ENCODE data around the gene TRERF1.

TRERF1 gene

DNA sequence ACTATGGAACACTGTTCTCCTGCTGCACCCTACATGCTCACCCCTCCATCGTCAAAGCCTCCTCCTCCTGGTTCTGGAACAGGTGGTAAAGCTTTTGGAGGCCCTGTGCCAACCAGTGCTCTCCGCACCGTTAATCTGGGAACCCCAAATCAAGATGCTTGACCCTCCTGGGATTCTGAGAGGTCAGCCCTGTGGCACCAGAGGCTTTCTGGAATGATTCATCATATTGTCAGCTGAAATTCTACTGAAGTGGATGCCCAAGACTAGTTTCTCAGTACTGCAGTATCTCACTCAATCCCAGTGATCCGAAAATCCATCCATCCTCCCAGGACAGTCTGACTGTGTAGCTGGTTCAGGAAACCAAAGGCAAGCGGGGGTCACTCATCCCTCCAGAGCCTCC is 92.7 kb downstream of the TRERF1 start:
- no peak overlapping the region for H3K4me3 ChIP-seq (ENCODE audit: low read depth, low read length)
- no peak overlapping the region for H3K27ac ChIP-seq (ENCODE audit: extremely low read depth, low read depth, low read length)
- POLR2A ChIA-PET, result no interaction called here
- H3K4me1 ChIP-seq (ENCODE audit: control insufficient read depth, insufficient read depth, low read length), result peaks cover 3% of the 10 kb centered on the region; the same call in 1 of the 2 replicates
- CTCF ChIA-PET, result interaction anchor here (1.2 kb wide), 1 partner anchor 188 kb away, joined by 7 read pairs; no protein-coding TSS in a partner anchor
- TF ChIP-seq ZNF404 (tag by site-specific recombination; IDR thresholded peaks at IDR 0.05), result no peak
- no peak for TF ChIP-seq ZNF169 (tag by site-specific recombination; IDR thresholded peaks at IDR 0.05)
- TF ChIP-seq ZNF610 (tag by site-specific recombination; IDR thresholded peaks at IDR 0.05; ENCODE audit: borderline replicate concordance), result no peak
- TF ChIP-seq ZBTB20 (tag by site-specific recombination; IDR thresholded peaks at IDR 0.05), result no peak
- TF ChIP-seq, protein P1, sequence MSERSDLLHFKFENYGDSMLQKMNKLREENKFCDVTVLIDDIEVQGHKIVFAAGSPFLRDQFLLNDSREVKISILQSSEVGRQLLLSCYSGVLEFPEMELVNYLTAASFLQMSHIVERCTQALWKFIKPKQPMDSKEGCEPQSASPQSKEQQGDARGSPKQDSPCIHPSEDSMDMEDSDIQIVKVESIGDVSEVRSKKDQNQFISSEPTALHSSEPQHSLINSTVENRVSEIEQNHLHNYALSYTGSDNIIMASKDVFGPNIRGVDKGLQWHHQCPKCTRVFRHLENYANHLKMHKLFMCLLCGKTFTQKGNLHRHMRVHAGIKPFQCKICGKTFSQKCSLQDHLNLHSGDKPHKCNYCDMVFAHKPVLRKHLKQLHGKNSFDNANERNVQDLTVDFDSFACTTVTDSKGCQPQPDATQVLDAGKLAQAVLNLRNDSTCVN (tag by site-specific recombination; optimal IDR thresholded peaks at IDR 0.05), result no peak
- no peak for TF ChIP-seq ZNF555 (tag by site-specific recombination; conservative IDR thresholded peaks at IDR 0.05)
- TF ChIP-seq ZNF221 (tag by site-specific recombination; IDR thresholded peaks at IDR 0.05; ENCODE audit: borderline replicate concordance), result no peak
- TF ChIP-seq ZNF658 (tag by site-specific recombination; IDR thresholded peaks at IDR 0.05), result no peak
- TF ChIP-seq, protein P2, sequence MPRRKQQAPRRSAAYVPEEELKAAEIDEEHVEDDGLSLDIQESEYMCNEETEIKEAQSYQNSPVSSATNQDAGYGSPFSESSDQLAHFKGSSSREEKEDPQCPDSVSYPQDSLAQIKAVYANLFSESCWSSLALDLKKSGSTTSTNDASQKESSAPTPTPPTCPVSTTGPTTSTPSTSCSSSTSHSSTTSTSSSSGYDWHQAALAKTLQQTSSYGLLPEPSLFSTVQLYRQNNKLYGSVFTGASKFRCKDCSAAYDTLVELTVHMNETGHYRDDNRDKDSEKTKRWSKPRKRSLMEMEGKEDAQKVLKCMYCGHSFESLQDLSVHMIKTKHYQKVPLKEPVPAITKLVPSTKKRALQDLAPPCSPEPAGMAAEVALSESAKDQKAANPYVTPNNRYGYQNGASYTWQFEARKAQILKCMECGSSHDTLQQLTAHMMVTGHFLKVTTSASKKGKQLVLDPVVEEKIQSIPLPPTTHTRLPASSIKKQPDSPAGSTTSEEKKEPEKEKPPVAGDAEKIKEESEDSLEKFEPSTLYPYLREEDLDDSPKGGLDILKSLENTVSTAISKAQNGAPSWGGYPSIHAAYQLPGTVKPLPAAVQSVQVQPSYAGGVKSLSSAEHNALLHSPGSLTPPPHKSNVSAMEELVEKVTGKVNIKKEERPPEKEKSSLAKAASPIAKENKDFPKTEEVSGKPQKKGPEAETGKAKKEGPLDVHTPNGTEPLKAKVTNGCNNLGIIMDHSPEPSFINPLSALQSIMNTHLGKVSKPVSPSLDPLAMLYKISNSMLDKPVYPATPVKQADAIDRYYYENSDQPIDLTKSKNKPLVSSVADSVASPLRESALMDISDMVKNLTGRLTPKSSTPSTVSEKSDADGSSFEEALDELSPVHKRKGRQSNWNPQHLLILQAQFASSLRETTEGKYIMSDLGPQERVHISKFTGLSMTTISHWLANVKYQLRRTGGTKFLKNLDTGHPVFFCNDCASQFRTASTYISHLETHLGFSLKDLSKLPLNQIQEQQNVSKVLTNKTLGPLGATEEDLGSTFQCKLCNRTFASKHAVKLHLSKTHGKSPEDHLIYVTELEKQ (tag by site-specific recombination; IDR thresholded peaks at IDR 0.05; ENCODE audit: borderline replicate concordance), result no peak
- no peak for TF ChIP-seq ZNF791 (tag by site-specific recombination; IDR thresholded peaks at IDR 0.05)
- TF ChIP-seq ZEB2 (tag by site-specific recombination; IDR thresholded peaks at IDR 0.05), result no peak
- no peak for TF ChIP-seq SP3 (tag by site-specific recombination; IDR thresholded peaks at IDR 0.05)
- TF ChIP-seq, protein P3, sequence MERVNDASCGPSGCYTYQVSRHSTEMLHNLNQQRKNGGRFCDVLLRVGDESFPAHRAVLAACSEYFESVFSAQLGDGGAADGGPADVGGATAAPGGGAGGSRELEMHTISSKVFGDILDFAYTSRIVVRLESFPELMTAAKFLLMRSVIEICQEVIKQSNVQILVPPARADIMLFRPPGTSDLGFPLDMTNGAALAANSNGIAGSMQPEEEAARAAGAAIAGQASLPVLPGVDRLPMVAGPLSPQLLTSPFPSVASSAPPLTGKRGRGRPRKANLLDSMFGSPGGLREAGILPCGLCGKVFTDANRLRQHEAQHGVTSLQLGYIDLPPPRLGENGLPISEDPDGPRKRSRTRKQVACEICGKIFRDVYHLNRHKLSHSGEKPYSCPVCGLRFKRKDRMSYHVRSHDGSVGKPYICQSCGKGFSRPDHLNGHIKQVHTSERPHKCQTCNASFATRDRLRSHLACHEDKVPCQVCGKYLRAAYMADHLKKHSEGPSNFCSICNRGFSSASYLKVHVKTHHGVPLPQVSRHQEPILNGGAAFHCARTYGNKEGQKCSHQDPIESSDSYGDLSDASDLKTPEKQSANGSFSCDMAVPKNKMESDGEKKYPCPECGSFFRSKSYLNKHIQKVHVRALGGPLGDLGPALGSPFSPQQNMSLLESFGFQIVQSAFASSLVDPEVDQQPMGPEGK (tag by site-specific recombination; IDR thresholded peaks at IDR 0.05), result no peak
- no peak for TF ChIP-seq ZSCAN23 (tag by site-specific recombination; IDR thresholded peaks at IDR 0.05)
- no peak for TF ChIP-seq ZNF391 (tag by site-specific recombination; IDR thresholded peaks at IDR 0.05; ENCODE audit: borderline replicate concordance, low read depth)
- TF ChIP-seq IKZF3 (tag by site-specific recombination; IDR thresholded peaks at IDR 0.05), result no peak
- TF ChIP-seq ZNF549 (tag by site-specific recombination; IDR thresholded peaks at IDR 0.05), result no peak
- TF ChIP-seq, protein P4, sequence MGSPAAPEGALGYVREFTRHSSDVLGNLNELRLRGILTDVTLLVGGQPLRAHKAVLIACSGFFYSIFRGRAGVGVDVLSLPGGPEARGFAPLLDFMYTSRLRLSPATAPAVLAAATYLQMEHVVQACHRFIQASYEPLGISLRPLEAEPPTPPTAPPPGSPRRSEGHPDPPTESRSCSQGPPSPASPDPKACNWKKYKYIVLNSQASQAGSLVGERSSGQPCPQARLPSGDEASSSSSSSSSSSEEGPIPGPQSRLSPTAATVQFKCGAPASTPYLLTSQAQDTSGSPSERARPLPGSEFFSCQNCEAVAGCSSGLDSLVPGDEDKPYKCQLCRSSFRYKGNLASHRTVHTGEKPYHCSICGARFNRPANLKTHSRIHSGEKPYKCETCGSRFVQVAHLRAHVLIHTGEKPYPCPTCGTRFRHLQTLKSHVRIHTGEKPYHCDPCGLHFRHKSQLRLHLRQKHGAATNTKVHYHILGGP (tag by site-specific recombination; IDR thresholded peaks at IDR 0.05), result no peak
- H3K9me3 ChIP-seq (ENCODE audit: control insufficient read depth, insufficient read depth, low read depth, low read length), result no peaks in the 10 kb centered on the region
- no peaks in the 10 kb centered on the region for H3K36me3 ChIP-seq (ENCODE audit: control insufficient read depth in 2 of 2, insufficient read depth in 1 of 2, low read length in 2 of 2)

DNA sequence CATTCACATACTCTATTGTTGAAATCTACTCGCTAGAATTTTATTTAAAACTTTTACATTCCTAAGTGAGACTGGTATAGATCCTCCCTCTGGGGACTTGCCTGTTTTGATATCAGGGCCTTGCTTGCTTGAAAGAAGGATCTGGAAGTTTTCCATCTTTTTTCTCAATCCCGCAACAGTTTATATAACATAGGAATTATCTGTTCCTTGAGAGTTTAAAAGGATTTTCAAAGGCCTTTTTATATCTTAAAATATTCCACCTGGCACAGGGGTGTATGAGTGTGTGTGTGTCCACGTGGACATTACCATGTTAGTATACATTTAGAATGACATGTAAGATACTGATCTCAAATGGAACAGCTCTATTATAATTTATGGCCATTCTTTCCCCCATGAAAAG is 96.3 kb downstream of the TRERF1 start:
- POLR2A ChIA-PET, result no interaction called here
- CTCF ChIA-PET, result interaction anchor here (1.8 kb wide), 1 partner anchor 109 kb away, joined by 4 read pairs; no protein-coding TSS in a partner anchor

More for the DNA sequence above, 96.3 kb downstream of the TRERF1 start:
- H3K36me3 ChIP-seq (ENCODE audit: control insufficient read depth in 2 of 2, insufficient read depth in 1 of 2, low read length in 2 of 2), result no peaks in the 10 kb centered on the region
- H3K27ac ChIP-seq (ENCODE audit: extremely low read depth, low read depth, low read length), result no peak overlapping the region
- no peaks in the 10 kb centered on the region for H3K9me3 ChIP-seq (ENCODE audit: control insufficient read depth, insufficient read depth, low read depth, low read length)
- no peak overlapping the region for H3K4me3 ChIP-seq (ENCODE audit: low read depth, low read length)
- TF ChIP-seq RBAK (tag by site-specific recombination; IDR thresholded peaks at IDR 0.05) (no peak), ZNF416 (tag by site-specific recombination; IDR thresholded peaks at IDR 0.05) (no peak), ZNF660 (tag by site-specific recombination; IDR thresholded peaks at IDR 0.05) (no peak), ZNF354C (tag by site-specific recombination; IDR thresholded peaks at IDR 0.05; ENCODE audit: borderline replicate concordance, low read depth) (no peak), ZNF292 (tag by site-specific recombination; IDR thresholded peaks at IDR 0.05; ENCODE audit: borderline replicate concordance, low read depth) (no peak), OSR2 (tag by site-specific recombination; IDR thresholded peaks at IDR 0.05) (no peak), ZNF571 (tag by site-specific recombination; IDR thresholded peaks at IDR 0.05) (no peak)
- TF ChIP-seq, protein P3 (tag by site-specific recombination; IDR thresholded peaks at IDR 0.05), result no peak
- TF ChIP-seq, protein P5, sequence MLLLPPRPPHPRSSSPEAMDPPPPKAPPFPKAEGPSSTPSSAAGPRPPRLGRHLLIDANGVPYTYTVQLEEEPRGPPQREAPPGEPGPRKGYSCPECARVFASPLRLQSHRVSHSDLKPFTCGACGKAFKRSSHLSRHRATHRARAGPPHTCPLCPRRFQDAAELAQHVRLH (tag by site-specific recombination; IDR thresholded peaks at IDR 0.05), result no peak
- H3K4me1 ChIP-seq (ENCODE audit: control insufficient read depth, insufficient read depth, low read length), result peaks cover 3% of the 10 kb centered on the region; the same call in 1 of the 2 replicates
